K562 (cell line): ENCODE results near the gene RELL2. TPM values are rescaled to one million over a fixed set of nuclear protein-coding genes. Genes with fewer than 3 reads are reported as not detected.

Source experiments
- CREB1 ChIP-seq, 2 experiments: sonication (generic) in 1 of 2; formaldehyde crosslinking in 1 of 2; IDR thresholded peaks; 2 replicates each; pipeline versions ENCODE4 v1.6.1 to v1.8.0; 2012 to 2022; ENCODE audit warnings: inconsistent platforms in 1 of 2, mild to moderate bottlenecking in 1 of 2, missing genetic modification reagents in 1 of 2, moderate library complexity in 1 of 2
- GTF3C2 ChIP-seq: IDR thresholded peaks from 3 replicates; pipeline ENCODE4 v1.6.1; 2011; ENCODE audit warnings: borderline replicate concordance, mild to moderate bottlenecking, moderate library complexity; ENCODE audit not compliant: insufficient read length; ENCODE audit errors: extremely low read depth
- HINFP ChIP-seq: fragments of 450-650 bp; conservative IDR thresholded peaks from 2 replicates; pipeline ENCODE4 v1.6.1; 2016; ENCODE audit warnings: missing genetic modification characterization, low read depth, mild to moderate bottlenecking, control low read depth, missing compliant biosample characterization
- HNRNPLL ChIP-seq: fragments of 200-400 bp; formaldehyde crosslinking; IDR thresholded peaks from 2 replicates; pipeline ENCODE4 v1.6.1; 2017; ENCODE audit warnings: low read length, low read depth, mild to moderate bottlenecking; ENCODE audit not compliant: poor library complexity, severe bottlenecking
- IFI16 ChIP-seq: fragments of 250-450 bp; sonication (Bioruptor Pico); IDR thresholded peaks from 2 replicates; pipeline ENCODE4 v2.1.2; 2022; ENCODE audit warnings: mild to moderate bottlenecking, inconsistent platforms
- KLF10 ChIP-seq: fragments of 250-450 bp; sonication (Bioruptor Pico); IDR thresholded peaks from 2 replicates; pipeline ENCODE4 v1.6.1; 2021; ENCODE audit warnings: matching md5 sums
- LARP7 ChIP-seq: fragments of 450-650 bp; IDR thresholded peaks from 2 replicates; pipeline ENCODE4 v1.6.1; 2016
- NR0B1 ChIP-seq: fragments of 450-650 bp; IDR thresholded peaks from one replicate; pipeline ENCODE4 v1.6.1; 2018; ENCODE audit warnings: mild to moderate bottlenecking, moderate library complexity; ENCODE audit not compliant: partially characterized antibody
- TEAD1 ChIP-seq, 2 experiments: fragments of 450-650 bp in 1 of 2; sonication (generic) in 1 of 2; formaldehyde crosslinking; IDR thresholded peaks; 2 replicates each; pipeline versions ENCODE4 v1.4.0 to v1.8.0; 2020 to 2022; ENCODE audit warnings: mild to moderate bottlenecking in 2 of 2, missing genetic modification reagents in 1 of 2
- YBX1 ChIP-seq: fragments of 450-650 bp; IDR thresholded peaks from 2 replicates; pipeline ENCODE4 v1.7.1; 2016; ENCODE audit warnings: mild to moderate bottlenecking
- ZFX ChIP-seq: sonication (generic); formaldehyde crosslinking; IDR thresholded peaks from 2 replicates; pipeline ENCODE4 v1.8.0; 2022; ENCODE audit warnings: mild to moderate bottlenecking, missing genetic modification reagents, moderate library complexity
- polyA plus RNA-seq, 8 experiments: library from polyadenylated mRNA; depleted of rRNA in 4 of 8; stranded (reverse) in 5 of 8; unstranded in 3 of 8; fragments of >200 nt; fragmentation: Nextera tagmentation in 2 of 8; fragmentation: Illumina TruSeq in 1 of 8; extraction: Ambion mirVana in 2 of 8; extraction: Trizol in 1 of 8; gene quantifications; 2 replicates each; pipeline versions ENCODE4 v1.2.1 to v1.2.3, GENCODE V29; 2011 to 2014; ENCODE audit warnings: inconsistent platforms in 1 of 8, missing spikeins in 1 of 8
- total RNA-seq, 7 experiments: library from RNA; depleted of rRNA in 6 of 7; stranded (reverse); fragments of >200 nt in 6 of 7; fragmentation: Illumina TruSeq in 2 of 7; extraction: Trizol in 2 of 7; gene quantifications; 2 replicates each; pipeline versions ENCODE4 v1.2.1 to v1.2.3, GENCODE V29; 2011 to 2021; ENCODE audit warnings: low replicate concordance in 1 of 7

Gene RELL2
- total and polyA plus RNA-seq, 9 of the 15 experiments (the other 6 are each of a cell fraction or from before 2014, with no cell fraction given), result 0.06 to 36.0 (median 14.3) TPM

- peak; percentile 58; the same call in 1 of the 2 replicates for TF ChIP-seq HINFP
- TF ChIP-seq IFI16 (CRISPR knock-in tag), result no peak
- TF ChIP-seq KLF10 (CRISPR knock-in tag), result no peak
- TF ChIP-seq CREB1 (IDR thresholded peaks at IDR 0.05), result peak; percentile 65
- TF ChIP-seq CREB1 (CRISPR knock-in tag; IDR thresholded peaks at IDR 0.05), result 0 out of 2 replicates have a peak, but pooled peaks have one; percentile 28
- TF ChIP-seq HNRNPLL, result peak; percentile 73
- TF ChIP-seq GTF3C2, result no peak
- no peak for TF ChIP-seq NR0B1
- TF ChIP-seq LARP7, result no peak
- TF ChIP-seq TEAD1 (CRISPR knock-in tag; IDR thresholded peaks at IDR 0.05), result peak in 1 of 2 experiments; percentile 44; a peak in 1 of 4 replicates
- TF ChIP-seq ZFX (CRISPR knock-in tag), result peak; percentile 77
- TF ChIP-seq YBX1, result no peak
These were observed 14.3 kb downstream of the RELL2 start, which contains the start of gene FCHSD1 (continued) for GRCh38 chr5:141650851-141651727.
